GM21576 (cell line): ENCODE results near the gene RASA4B.
A peak's percentile ranks its signal among the peaks of the same experiment; 100 is the strongest.
"Not testable (repeated sequence)": the region's sequence is repeated elsewhere in the genome, so short reads cannot be mapped to it uniquely, and the experiment has no call there.

Source experiments
- ATAC-seq: cut with Tn5 transposase; IDR thresholded peaks from one replicate; pipeline ENCODE4 v1.9.1; 2021; ENCODE audit warnings: mild to moderate bottlenecking, moderate library complexity; ENCODE audit not compliant: unreplicated experiment

The RASA4B gene

DNA sequence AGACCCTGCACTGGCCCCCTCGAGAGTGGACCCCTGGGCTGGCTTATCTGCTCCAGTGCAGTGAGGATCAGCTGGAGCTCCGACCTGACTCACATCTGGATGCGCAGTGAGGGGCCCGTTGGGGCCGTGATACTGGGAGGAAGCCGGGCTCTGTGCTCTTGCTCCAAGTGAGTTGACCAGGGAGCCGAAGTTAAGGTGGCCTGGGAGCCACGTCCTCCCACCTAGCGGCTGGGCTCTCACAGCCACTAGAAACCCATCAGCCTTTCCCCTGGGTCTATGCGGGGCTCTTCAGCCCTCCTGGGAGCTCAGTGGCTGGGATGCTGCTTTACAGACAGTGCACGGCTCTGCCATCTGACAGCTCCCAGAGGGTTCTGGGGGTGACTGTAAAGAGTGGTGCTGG is 62.0 kb downstream of the RASA4B start:
- ATAC-seq: no peak

GRCh38 chr7:102454932-102455331 is 62.6 kb downstream of the RASA4B start:
- not testable (repeated sequence) for ATAC-seq

DNA sequence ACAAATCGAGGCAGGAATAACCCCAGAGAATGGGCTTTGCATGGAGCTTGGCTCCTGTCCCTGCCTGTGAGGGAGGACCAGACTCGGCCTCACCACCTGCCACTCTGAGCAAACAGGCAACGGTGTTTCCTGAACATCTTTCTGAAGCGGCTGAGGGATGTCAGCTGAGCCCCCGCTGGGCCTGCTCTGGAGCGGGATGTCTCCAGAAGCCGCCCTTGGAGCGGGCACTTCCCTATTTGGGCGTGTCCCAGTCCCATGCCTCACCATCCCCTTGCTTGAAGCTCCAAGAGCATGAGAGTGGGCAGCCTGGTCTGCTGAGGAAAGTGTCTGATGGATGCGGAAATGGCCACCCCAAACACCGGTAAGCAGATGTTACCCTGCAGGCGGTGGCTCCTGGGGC is 63.1 kb downstream of the RASA4B start:
- ATAC-seq: no peak

GRCh38 chr7:102453319-102453718 is 64.3 kb downstream of the RASA4B start:
- ATAC-seq: no peak

- no peak for ATAC-seq
Measured at GRCh38 chr7:102452451-102452850, 65.1 kb downstream of the RASA4B start.

DNA sequence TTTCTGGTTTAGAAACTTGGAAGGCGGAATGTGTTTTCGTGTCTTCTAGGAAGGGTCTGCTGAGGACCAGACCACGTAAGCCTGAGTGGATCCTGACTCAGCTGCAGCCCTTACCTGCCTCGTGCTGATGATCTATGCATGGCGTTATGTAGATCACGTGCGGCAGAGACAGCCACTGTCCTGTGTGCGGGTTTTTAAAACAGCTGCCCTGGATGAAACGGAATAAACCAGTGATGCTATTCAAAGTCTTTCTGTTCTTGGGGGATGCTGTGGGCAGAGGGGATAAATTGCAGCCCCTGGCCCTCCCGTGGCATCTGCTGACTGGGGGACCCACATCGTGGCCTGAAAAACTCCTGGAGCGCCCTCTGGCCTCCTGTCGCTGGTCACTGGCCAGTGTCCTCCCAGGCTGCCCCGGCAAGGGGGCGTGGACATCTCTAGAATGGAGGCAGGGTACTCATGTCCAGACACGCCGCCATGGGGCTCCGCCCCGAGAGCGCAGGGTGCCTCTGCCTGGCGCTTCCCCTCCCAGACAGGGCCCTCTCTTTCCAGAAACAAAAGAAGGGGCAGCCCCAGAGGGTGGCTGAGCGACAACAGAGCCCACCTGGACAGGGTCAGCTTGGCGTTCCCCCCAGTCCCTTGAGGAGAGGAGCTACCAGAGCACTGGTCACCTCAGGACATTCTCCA is 66.1 kb downstream of the RASA4B start:
- no peak for ATAC-seq

DNA sequence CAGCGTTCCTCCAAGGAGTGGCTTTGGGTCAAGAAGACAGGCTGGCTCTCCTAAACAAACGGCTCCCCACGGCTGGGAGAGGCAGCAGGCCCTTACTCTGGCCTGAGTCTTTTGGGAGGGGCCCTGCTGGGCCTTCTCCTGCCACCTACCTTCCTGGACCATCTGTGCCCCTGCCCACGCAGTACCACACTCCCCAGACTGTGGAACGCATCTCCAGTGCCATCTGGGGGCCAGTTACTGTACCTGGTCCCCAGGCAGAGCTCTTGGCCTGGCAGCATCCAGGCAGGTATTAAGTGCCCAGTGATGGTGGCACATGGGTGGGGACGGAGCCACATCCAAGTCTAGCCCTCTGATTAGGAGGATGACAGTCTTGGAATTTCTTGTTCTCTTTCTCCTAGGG is 67.3 kb downstream of the RASA4B start:
- no peak for ATAC-seq

- no peak for ATAC-seq
Measured at GRCh38 chr7:102449136-102449535, 68.4 kb downstream of the RASA4B start.

- ATAC-seq: no peak
Measured at GRCh38 chr7:102447311-102447710, 70.3 kb downstream of the RASA4B start.

DNA sequence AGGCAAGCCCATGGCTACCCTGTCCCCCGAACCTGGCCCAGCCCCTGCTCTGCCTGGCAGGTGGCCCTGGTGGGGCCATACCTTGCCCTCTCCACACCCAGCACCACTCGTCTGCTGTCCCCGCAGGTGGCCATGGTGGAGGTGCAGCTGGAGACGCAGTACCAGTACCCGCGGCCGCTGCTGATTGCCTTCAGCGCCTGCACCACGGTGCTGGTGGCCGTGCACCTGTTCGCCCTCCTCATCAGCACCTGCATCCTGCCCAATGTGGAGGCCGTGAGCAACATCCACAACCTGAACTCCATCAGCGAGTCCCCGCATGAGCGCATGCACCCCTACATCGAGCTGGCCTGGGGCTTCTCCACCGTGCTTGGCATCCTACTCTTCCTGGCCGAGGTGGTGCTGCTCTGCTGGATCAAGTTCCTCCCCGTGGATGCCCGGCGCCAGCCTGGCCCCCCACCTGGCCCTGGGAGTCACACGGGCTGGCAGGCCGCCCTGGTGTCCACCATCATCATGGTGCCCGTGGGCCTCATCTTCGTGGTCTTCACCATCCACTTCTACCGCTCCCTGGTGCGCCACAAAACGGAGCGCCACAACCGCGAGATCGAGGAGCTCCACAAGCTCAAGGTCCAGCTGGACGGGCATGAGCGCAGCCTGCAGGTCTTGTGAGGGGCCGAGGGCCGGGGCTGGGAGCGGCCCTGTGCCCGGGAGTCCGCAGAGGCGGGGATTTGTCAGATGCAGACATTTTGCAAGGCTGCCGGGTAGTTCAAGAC is 71.0 kb downstream of the RASA4B start:
- ATAC-seq: no peak

GRCh38 chr7:102445674-102446071 is 71.9 kb downstream of the RASA4B start:
- ATAC-seq: no peak

GRCh38 chr7:102444961-102445673 is 72.5 kb downstream of the RASA4B start:
- ATAC-seq: peak; percentile 49

- ATAC-seq: no peak
Measured at GRCh38 chr7:102439963-102440795, 77.4 kb downstream of the RASA4B start.

GRCh38 chr7:102436118-102436517 is 81.5 kb downstream of the RASA4B start:
- ATAC-seq: no peak

DNA sequence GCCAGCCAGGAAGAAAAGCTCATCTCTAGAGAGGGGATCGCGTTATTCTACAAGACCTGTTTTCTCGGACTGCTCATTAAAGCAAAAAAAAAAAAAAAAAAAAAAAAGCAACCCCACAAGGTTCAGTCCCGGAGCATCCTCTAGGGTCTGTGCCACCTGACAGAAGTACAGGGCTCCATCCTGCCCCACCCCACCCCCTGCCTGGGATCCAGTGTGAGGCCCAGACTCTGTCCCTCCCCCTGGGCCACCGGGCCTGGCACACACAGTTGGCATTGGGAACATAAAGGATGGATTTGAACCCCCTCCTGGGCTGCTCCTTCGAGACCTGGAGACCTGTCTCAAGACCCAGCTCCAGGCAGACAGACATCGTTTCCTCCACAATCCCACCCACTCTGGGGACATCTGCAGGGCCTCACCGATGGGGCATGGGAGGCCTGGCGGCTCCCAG is 83.5 kb downstream of the RASA4B start:
- no peak for ATAC-seq

- no peak for ATAC-seq
Measured at GRCh38 chr7:102433219-102434038, 84.1 kb downstream of the RASA4B start, which contains the start of gene ORAI2. ORAI2 (plus strand) TSS chr7:102433575; CDS start chr7:102438957, 5,382 bp downstream.
